ENCODE results near the gene PSEN2. TPM values are rescaled to one million over a fixed set of nuclear protein-coding genes. Genes with fewer than 3 reads are reported as not detected.
A peak's percentile ranks its signal among the peaks of the same experiment; 100 is the strongest.

Gene PSEN2
- total and polyA plus RNA-seq, 4 experiments from 2014 or later = 3.5 to 4.9 (median 3.9) TPM

DNA sequence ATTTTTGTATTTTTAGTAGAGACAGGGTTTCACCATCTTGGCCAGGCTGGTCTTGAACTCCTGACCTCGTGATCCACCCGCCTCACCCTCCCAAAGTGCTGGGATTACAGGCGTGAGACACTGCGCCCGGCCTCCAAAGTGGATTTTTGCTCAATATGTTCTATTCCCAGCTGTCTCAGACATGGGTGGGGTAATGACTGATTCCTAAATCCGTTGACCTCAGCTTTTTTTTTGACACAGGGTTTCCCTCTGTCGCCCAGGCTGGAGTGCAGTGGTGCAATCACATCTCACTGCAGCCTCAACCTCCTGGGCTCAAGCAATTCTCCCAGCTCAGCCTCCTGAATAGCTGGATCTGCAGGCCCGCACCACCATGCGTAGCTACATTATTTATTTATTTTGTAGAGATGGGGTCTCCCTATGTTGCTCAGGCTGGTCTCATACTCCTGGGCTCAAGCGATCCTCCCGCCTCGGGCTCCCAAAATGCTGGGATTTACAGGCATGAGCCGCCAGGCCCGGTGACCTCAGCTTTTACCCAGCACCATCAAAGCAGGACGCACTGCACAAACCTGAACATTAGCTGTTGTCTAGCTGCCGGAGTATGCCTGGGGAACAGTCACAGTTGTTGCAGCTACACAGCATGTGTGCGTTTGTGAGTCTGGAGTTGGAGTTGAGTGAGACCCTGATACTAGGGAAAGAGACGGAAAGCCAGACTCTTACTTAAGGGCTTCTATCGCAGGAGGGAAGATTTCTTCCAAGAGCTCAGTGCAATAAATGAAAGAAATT, 43.7 kb upstream of the PSEN2 start:
- no peaks in the 10 kb centered on the region for H3K9me3 ChIP-seq (ENCODE audit: control insufficient read depth in 1 of 2, low read length in 2 of 2)
- H3K4me1 ChIP-seq (ENCODE audit: insufficient read depth, low read length) = peaks cover 11% of the 10 kb centered on the region
- ChIA-PET POLR2A (ENCODE audit: partially characterized antibody) (interaction anchor here (0.6 to 1.9 kb wide), 9 partner anchors 87 to 200 kb away, joined by 3 to 10 read pairs (median 5); partner anchors contain the start of gene ITPKB), CTCF (ENCODE audit: partially characterized antibody) (interaction anchor here (0.8 to 7.8 kb wide), 16 partner anchors 12 to 200 kb away, joined by 3 to 131 read pairs (median 4); no protein-coding TSS in a partner anchor)
- H3K27ac ChIP-seq (ENCODE audit: low read depth, low read length) = no peak overlapping the region
- no peaks in the 10 kb centered on the region for H3K27me3 ChIP-seq (ENCODE audit: insufficient read depth, low read length)
- Mint-ChIP-seq H3K36me3 (no peaks in the 10 kb centered on the region), H3K27me3 (no peaks in the 10 kb centered on the region), H3K9me3 (peaks cover 0 to 2% (median 0%) of the 10 kb centered on the region in 8 donors), H3K27ac (peak overlapping the region in 5 of 7 donors; percentile 19 to 72 (median 57)), H3K4me3 (peak overlapping the region in 1 of 8 donors; percentile 55), H3K4me1 (peaks cover 10 to 31% (median 15%) of the 10 kb centered on the region in 4 donors)
- H3K4me3 ChIP-seq (ENCODE audit: low read length in 2 of 2) = no peak overlapping the region
- H3K36me3 ChIP-seq (ENCODE audit: insufficient read depth, low read length) = no peaks in the 10 kb centered on the region
- DNase-seq = no peak
- intact Hi-C loops (cut with micrococcal nuclease) = loop anchor here (5.0 to 10.0 kb wide), 3 partner anchors 139 to 402 kb away; partner anchors contain the start of gene STUM

DNA sequence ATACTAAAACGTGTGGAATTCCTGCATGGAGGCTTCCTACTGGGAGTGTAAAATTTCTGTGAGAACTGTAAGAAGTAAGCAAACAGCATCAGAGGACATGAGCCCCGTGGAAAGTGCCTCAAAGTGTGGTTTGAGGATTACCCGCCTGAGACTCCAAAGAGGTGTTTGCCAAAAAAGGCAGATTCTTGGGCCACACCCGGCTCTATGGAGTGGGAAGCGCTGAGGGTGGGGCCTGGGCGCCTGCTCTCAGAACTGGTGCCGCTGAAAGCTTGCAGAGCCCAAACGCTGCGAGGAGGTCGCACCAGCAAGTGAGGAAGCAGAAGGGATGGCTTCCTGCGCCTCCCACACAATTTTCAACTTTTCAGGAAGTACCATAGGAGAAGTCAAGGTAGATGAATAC, 43.0 kb upstream of the PSEN2 start:
- Mint-ChIP-seq H3K4me3 (peak overlapping the region in 6 of 8 donors; percentile 29 to 76 (median 44)), H3K9me3 (peaks cover 0 to 2% (median 0%) of the 10 kb centered on the region in 8 donors), H3K27ac (peak overlapping the region in 6 of 7 donors; percentile 31 to 80 (median 64)), H3K36me3 (no peaks in the 10 kb centered on the region), H3K4me1 (peaks cover 9 to 31% (median 14%) of the 10 kb centered on the region in 4 donors), H3K27me3 (no peaks in the 10 kb centered on the region)
- H3K27ac ChIP-seq (ENCODE audit: low read depth, low read length) = peak overlapping the region; percentile 48
- no peaks in the 10 kb centered on the region for H3K27me3 ChIP-seq (ENCODE audit: insufficient read depth, low read length)
- ChIA-PET CTCF (ENCODE audit: partially characterized antibody) (interaction anchor here (0.8 to 7.8 kb wide), 24 partner anchors 11 to 402 kb away, joined by 3 to 131 read pairs (median 4); partner anchors contain the start of gene ITPKB), POLR2A (ENCODE audit: partially characterized antibody) (interaction anchor here (0.6 to 1.9 kb wide), 14 partner anchors 26 to 201 kb away, joined by 3 to 13 read pairs (median 5); partner anchors contain the start of gene ITPKB)
- H3K36me3 ChIP-seq (ENCODE audit: insufficient read depth, low read length) = no peaks in the 10 kb centered on the region
- intact Hi-C loops (cut with micrococcal nuclease) = loop anchor here (5.0 to 10.0 kb wide), 3 partner anchors 140 to 403 kb away; partner anchors contain the start of gene STUM
- DNase-seq = peak in 1 of 5 donors; percentile 6
- H3K4me3 ChIP-seq (ENCODE audit: low read length in 2 of 2) = no peak overlapping the region
- no peaks in the 10 kb centered on the region for H3K9me3 ChIP-seq (ENCODE audit: control insufficient read depth in 1 of 2, low read length in 2 of 2)
- peaks cover 11% of the 10 kb centered on the region for H3K4me1 ChIP-seq (ENCODE audit: insufficient read depth, low read length)

DNA sequence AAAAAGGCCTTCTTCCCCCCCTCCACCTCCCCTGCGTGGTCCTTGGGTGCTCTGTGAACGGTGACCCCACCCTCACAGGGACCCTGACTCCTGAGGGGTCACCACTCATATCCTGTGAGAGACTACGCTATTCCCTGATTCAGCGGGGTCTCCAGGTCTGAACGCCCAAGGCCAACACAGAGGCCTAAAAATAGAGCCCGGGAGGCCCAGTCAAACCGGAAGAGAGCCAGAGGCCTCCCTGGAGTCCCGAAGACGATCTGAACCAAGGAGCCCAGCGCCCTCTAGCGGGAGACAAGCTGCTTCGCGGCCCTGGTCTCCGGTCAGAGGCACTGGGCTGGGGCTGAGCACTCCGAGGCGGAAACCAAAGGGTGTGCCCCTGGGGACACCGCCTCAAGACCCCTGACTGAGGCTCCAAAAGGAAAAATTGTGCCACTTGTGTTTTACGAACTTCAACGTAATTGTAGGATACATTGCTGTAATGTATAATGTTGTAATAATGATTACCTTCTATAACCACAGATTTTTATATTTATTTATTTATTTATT, 42.4 kb upstream of the PSEN2 start:
- peak overlapping the region; percentile 48 for H3K27ac ChIP-seq (ENCODE audit: low read depth, low read length)
- Mint-ChIP-seq H3K27me3 (no peaks in the 10 kb centered on the region), H3K4me1 (peaks cover 9 to 31% (median 14%) of the 10 kb centered on the region in 4 donors), H3K9me3 (peaks cover 0 to 2% (median 0%) of the 10 kb centered on the region in 8 donors), H3K36me3 (no peaks in the 10 kb centered on the region), H3K4me3 (peak overlapping the region; percentile 31 to 77 (median 53)), H3K27ac (peak overlapping the region; percentile 70 to 87 (median 80))
- no peaks in the 10 kb centered on the region for H3K36me3 ChIP-seq (ENCODE audit: insufficient read depth, low read length)
- no peaks in the 10 kb centered on the region for H3K9me3 ChIP-seq (ENCODE audit: control insufficient read depth in 1 of 2, low read length in 2 of 2)
- ChIA-PET POLR2A (ENCODE audit: partially characterized antibody) (interaction anchor here (0.6 to 1.9 kb wide), 14 partner anchors 26 to 202 kb away, joined by 3 to 13 read pairs (median 5); partner anchors contain the start of gene ITPKB), CTCF (ENCODE audit: partially characterized antibody) (interaction anchor here (0.6 to 7.8 kb wide), 28 partner anchors 8 to 403 kb away, joined by 3 to 131 read pairs (median 4); partner anchors contain the start of gene ITPKB)
- no peaks in the 10 kb centered on the region for H3K27me3 ChIP-seq (ENCODE audit: insufficient read depth, low read length)
- peak overlapping the region in 1 of 2 donors; percentile 11 for H3K4me3 ChIP-seq (ENCODE audit: low read length in 2 of 2)
- peak; percentile 87 to 93 (median 90) for DNase-seq
- H3K4me1 ChIP-seq (ENCODE audit: insufficient read depth, low read length) = peaks cover 11% of the 10 kb centered on the region
- intact Hi-C loops (cut with micrococcal nuclease) = loop anchor here (1.0 to 10.0 kb wide), 8 partner anchors 89 to 403 kb away; partner anchors contain the start of genes ITPKB and STUM

DNA sequence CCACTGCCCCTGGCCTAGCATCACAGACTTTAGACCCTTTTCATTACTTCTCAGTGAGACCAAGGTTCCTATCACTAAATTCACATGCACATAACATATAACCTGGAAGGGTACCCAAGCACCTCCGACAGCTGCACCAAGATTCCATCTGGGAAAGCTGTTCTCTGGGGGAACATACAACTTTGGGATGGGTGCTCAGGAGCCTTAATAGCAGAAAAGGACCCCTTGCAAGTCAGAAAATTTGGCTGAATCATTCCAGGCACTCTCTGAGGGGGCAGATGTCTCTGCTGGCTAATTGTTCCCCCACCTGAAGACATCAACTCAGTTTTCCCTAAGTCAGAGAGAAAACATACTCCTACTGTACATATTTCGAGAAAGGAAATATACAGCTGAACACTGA, 41.3 kb upstream of the PSEN2 start:
- Mint-ChIP-seq H3K27me3 (peaks cover 0 to 2% of the 10 kb centered on the region in 2 donors), H3K9me3 (peaks cover 0 to 8% (median 0%) of the 10 kb centered on the region in 8 donors), H3K36me3 (no peaks in the 10 kb centered on the region), H3K4me3 (no peak overlapping the region), H3K27ac (peak overlapping the region in 1 of 7 donors; percentile 23), H3K4me1 (peaks cover 8 to 25% (median 15%) of the 10 kb centered on the region in 4 donors)
- Histone ChIP-seq H3K36me3 (ENCODE audit: insufficient read depth, low read length) (no peaks in the 10 kb centered on the region), H3K4me1 (ENCODE audit: insufficient read depth, low read length) (peaks cover 11% of the 10 kb centered on the region), H3K27me3 (ENCODE audit: insufficient read depth, low read length) (no peaks in the 10 kb centered on the region), H3K4me3 (ENCODE audit: low read length in 2 of 2) (no peak overlapping the region), H3K27ac (ENCODE audit: low read depth, low read length) (no peak overlapping the region), H3K9me3 (ENCODE audit: control insufficient read depth in 1 of 2, low read length in 2 of 2) (no peaks in the 10 kb centered on the region)
- intact Hi-C loops (cut with micrococcal nuclease) = loop anchor here (5.0 to 10.0 kb wide), 3 partner anchors 142 to 404 kb away; partner anchors contain the start of gene STUM
- DNase-seq = no peak
- ChIA-PET POLR2A (ENCODE audit: partially characterized antibody) (interaction anchor here (1.0 to 1.9 kb wide), 7 partner anchors 28 to 203 kb away, joined by 3 to 10 read pairs (median 4); partner anchors contain the start of gene ITPKB), CTCF (ENCODE audit: partially characterized antibody) (interaction anchor here (1.1 to 7.8 kb wide), 15 partner anchors 35 to 204 kb away, joined by 3 to 131 read pairs (median 6); partner anchors contain the start of gene ITPKB)

DNA sequence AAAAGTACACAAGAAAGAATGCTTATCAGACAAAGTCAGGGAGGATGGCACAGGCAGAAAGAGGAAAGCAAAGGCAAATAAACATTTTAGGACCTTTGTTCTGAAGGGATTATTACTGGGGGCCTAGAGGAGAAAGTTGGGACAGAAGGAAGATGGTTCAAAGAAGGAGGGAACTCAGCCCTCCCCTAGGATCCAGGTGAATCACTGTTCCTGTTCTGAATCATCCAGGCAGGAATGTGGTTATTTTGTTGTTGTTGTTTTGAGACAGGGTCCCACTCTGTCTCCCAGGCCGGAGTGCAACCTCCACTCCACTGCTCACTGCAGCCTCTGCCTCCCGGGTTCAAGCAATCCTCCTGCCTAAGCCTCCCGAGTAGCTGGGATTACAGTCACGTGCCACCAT, 38.5 kb upstream of the PSEN2 start:
- intact Hi-C loops (cut with micrococcal nuclease) = no loop called here

DNA sequence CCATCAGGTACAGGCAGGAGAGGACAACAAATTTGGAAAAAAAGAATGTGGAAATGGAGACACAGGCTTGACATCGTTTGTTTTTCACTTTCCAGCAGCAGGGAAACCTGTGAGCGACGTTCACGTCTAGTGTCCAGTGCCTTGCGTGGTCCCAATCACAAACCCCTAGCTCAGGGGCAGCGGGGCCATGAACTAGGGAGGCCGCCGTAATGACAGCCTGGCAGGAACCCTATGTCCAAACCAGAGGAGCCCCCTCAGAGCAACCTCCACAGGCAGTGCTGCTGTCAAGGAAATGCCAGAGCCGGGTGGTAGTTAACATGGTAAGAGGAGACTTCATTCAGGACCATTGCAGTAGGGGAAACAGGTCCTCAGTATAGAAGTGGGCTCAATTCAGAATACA, 37.8 kb upstream of the PSEN2 start:
- Mint-ChIP-seq H3K27ac (no peak overlapping the region), H3K4me3 (no peak overlapping the region), H3K36me3 (no peaks in the 10 kb centered on the region), H3K4me1 (peaks cover 2 to 12% (median 6%) of the 10 kb centered on the region in 4 donors), H3K9me3 (peaks cover 0 to 15% (median 5%) of the 10 kb centered on the region in 8 donors), H3K27me3 (peaks cover 2% of the 10 kb centered on the region in 2 donors)
- H3K27ac ChIP-seq (ENCODE audit: low read depth, low read length) = no peak overlapping the region
- intact Hi-C loops (cut with micrococcal nuclease) = no loop called here
- ChIA-PET CTCF (ENCODE audit: partially characterized antibody) (interaction anchor here (1.1 kb wide), 2 partner anchors 206 to 223 kb away, joined by 3 to 5 read pairs; no protein-coding TSS in a partner anchor), POLR2A (ENCODE audit: partially characterized antibody) (no interaction called here)
- H3K9me3 ChIP-seq (ENCODE audit: control insufficient read depth in 1 of 2, low read length in 2 of 2) = no peaks in the 10 kb centered on the region
- H3K27me3 ChIP-seq (ENCODE audit: insufficient read depth, low read length) = no peaks in the 10 kb centered on the region
- H3K4me3 ChIP-seq (ENCODE audit: low read length in 2 of 2) = no peak overlapping the region
- H3K4me1 ChIP-seq (ENCODE audit: insufficient read depth, low read length) = peaks cover 7% of the 10 kb centered on the region
- no peaks in the 10 kb centered on the region for H3K36me3 ChIP-seq (ENCODE audit: insufficient read depth, low read length)
- no peak for DNase-seq

More for the DNA sequence above, 38.5 kb upstream of the PSEN2 start:
- no peak overlapping the region for H3K27ac ChIP-seq (ENCODE audit: low read depth, low read length)
- Mint-ChIP-seq H3K9me3 (peaks cover 0 to 15% (median 5%) of the 10 kb centered on the region in 8 donors), H3K4me3 (no peak overlapping the region), H3K27ac (no peak overlapping the region), H3K27me3 (peaks cover 2% of the 10 kb centered on the region in 2 donors), H3K4me1 (peaks cover 8 to 19% (median 11%) of the 10 kb centered on the region in 4 donors), H3K36me3 (no peaks in the 10 kb centered on the region)
- no peaks in the 10 kb centered on the region for H3K9me3 ChIP-seq (ENCODE audit: control insufficient read depth in 1 of 2, low read length in 2 of 2)
- no peak for DNase-seq
- peaks cover 11% of the 10 kb centered on the region for H3K4me1 ChIP-seq (ENCODE audit: insufficient read depth, low read length)
- H3K4me3 ChIP-seq (ENCODE audit: low read length in 2 of 2) = no peak overlapping the region
- POLR2A ChIA-PET (ENCODE audit: partially characterized antibody) = no interaction called here
- H3K36me3 ChIP-seq (ENCODE audit: insufficient read depth, low read length) = no peaks in the 10 kb centered on the region
- no peaks in the 10 kb centered on the region for H3K27me3 ChIP-seq (ENCODE audit: insufficient read depth, low read length)
- CTCF ChIA-PET (ENCODE audit: partially characterized antibody) = no interaction called here
